GM23338 (cell line): ENCODE results near the gene PTH1R. TPM values are rescaled to one million over a fixed set of nuclear protein-coding genes. Genes with fewer than 3 reads are reported as not detected.

Source experiments
- ATAC-seq: fragments of 200-7000 bp; cut with Tn5 transposase; 3 replicates; pipeline ENCODE4 v1.9.1; 2020
- DNase-seq: peaks from one replicate; pipeline ENCODE4 v3.0.0-alpha.2; 2015; ENCODE audit warnings: low spot score
- H2AFZ ChIP-seq: fragments of 200-600 bp; sonication (generic); 2 replicates; pipeline ENCODE4 v1.8.0; 2016; ENCODE audit warnings: antibody characterized with exemption, mild to moderate bottlenecking, moderate library complexity
- H3F3A ChIP-seq: fragments of 200-600 bp; sonication (generic); replicated peaks from 2 replicates; pipeline ENCODE4 v1.8.0; 2017; ENCODE audit warnings: antibody characterized with exemption, mixed run types, low read depth
- H3K27ac ChIP-seq: fragments of 200-600 bp; sonication (generic); 2 replicates; pipeline ENCODE4 v1.6.1; 2016; ENCODE audit warnings: low read depth
- H3K27me3 ChIP-seq: fragments of 200-600 bp; sonication (generic); 2 replicates; pipeline ENCODE4 v1.8.0; 2016; ENCODE audit warnings: mild to moderate bottlenecking, mixed run types, moderate library complexity; ENCODE audit not compliant: insufficient read depth
- H3K36me3 ChIP-seq: fragments of 200-600 bp; sonication (generic); 2 replicates; pipeline ENCODE4 v1.8.0; 2016; ENCODE audit warnings: mild to moderate bottlenecking; ENCODE audit not compliant: insufficient read depth
- H3K4me1 ChIP-seq: fragments of 200-600 bp; sonication (generic); 2 replicates; pipeline ENCODE4 v1.8.0; 2016; ENCODE audit warnings: mild to moderate bottlenecking, moderate library complexity; ENCODE audit not compliant: insufficient read depth
- H3K4me2 ChIP-seq: fragments of 200-600 bp; sonication (generic); 2 replicates; pipeline ENCODE4 v1.7.1; 2017; ENCODE audit warnings: mixed run types
- H3K4me3 ChIP-seq: fragments of 200-600 bp; sonication (generic); 2 replicates; pipeline ENCODE4 v1.6.1; 2016; ENCODE audit warnings: mixed run types
- H3K79me2 ChIP-seq: fragments of 200-600 bp; sonication (generic); replicated peaks from 2 replicates; pipeline ENCODE4 v1.8.0; 2017; ENCODE audit warnings: mild to moderate bottlenecking; ENCODE audit not compliant: insufficient read depth
- H3K9me2 ChIP-seq: fragments of 200-600 bp; sonication (generic); 2 replicates; pipeline ENCODE4 v1.8.0; 2017; ENCODE audit not compliant: insufficient read depth
- H4K20me1 ChIP-seq: fragments of 200-600 bp; sonication (generic); replicated peaks from 2 replicates; pipeline ENCODE4 v1.8.0; 2017; ENCODE audit warnings: mild to moderate bottlenecking; ENCODE audit not compliant: insufficient read depth
- H3K27ac Mint-ChIP-seq: 2 replicates; pipeline ENCODE4 v1.8.0; 2020; ENCODE audit warnings: inconsistent platforms, mild to moderate bottlenecking, moderate library complexity, mixed read lengths
- H3K27me3 Mint-ChIP-seq: 3 replicates; pipeline ENCODE4 v1.8.0; 2022; ENCODE audit warnings: low read depth, mild to moderate bottlenecking, moderate library complexity, mixed read lengths, inconsistent platforms; ENCODE audit not compliant: insufficient read depth, poor library complexity
- H3K36me3 Mint-ChIP-seq: 3 replicates; pipeline ENCODE4 v1.8.0; 2021; ENCODE audit warnings: low read depth, mild to moderate bottlenecking, inconsistent platforms, moderate library complexity, mixed read lengths
- H3K4me1 Mint-ChIP-seq: 3 replicates; pipeline ENCODE4 v1.8.0; 2020; ENCODE audit warnings: mild to moderate bottlenecking, inconsistent platforms, mixed read lengths
- H3K4me3 Mint-ChIP-seq: 3 replicates; pipeline ENCODE4 v1.8.0; 2021; ENCODE audit warnings: moderate library complexity, mild to moderate bottlenecking, inconsistent platforms, mixed read lengths
- H3K9me3 Mint-ChIP-seq: 3 replicates; pipeline ENCODE4 v1.8.0; 2020; ENCODE audit warnings: moderate library complexity, mild to moderate bottlenecking, inconsistent platforms, mixed read lengths
- CREB1 ChIP-seq: fragments of 250-450 bp; sonication (Bioruptor Pico); IDR thresholded peaks from 2 replicates; pipeline ENCODE4 v1.5.0; 2020; ENCODE audit warnings: low read depth, mild to moderate bottlenecking, moderate library complexity
- EZH2 ChIP-seq: fragments of 200-600 bp; sonication (generic); IDR thresholded peaks from one replicate; pipeline ENCODE4 v1.8.0; 2017; ENCODE audit warnings: antibody characterized with exemption, mild to moderate bottlenecking, low read depth; ENCODE audit not compliant: unreplicated experiment
- EZH2phosphoT487 ChIP-seq: fragments of 200-600 bp; sonication (generic); IDR thresholded peaks from one replicate; pipeline ENCODE4 v1.8.1; 2018; ENCODE audit warnings: antibody characterized with exemption; ENCODE audit not compliant: unreplicated experiment
- JUNB ChIP-seq: IDR thresholded peaks from one replicate; pipeline ENCODE4 v1.6.1; 2016; ENCODE audit warnings: antibody characterized with exemption; ENCODE audit not compliant: unreplicated experiment
- NANOG ChIP-seq: IDR thresholded peaks from 2 replicates; pipeline ENCODE4 v1.6.1; 2016; ENCODE audit warnings: antibody characterized with exemption, borderline replicate concordance
- POLR2AphosphoS5 ChIP-seq: IDR thresholded peaks from 2 replicates; pipeline ENCODE4 v1.6.1; 2016; ENCODE audit warnings: antibody characterized with exemption, low read depth
- STAT1 ChIP-seq: IDR thresholded peaks from one replicate; pipeline ENCODE4 v1.6.1; 2016; ENCODE audit warnings: antibody characterized with exemption; ENCODE audit not compliant: unreplicated experiment
- ZNF114 ChIP-seq: fragments of 250-450 bp; sonication (Bioruptor Pico); IDR thresholded peaks from 2 replicates; pipeline ENCODE4 v1.5.0; 2020; ENCODE audit warnings: mild to moderate bottlenecking, moderate library complexity
- ZNF331 ChIP-seq: fragments of 250-450 bp; sonication (Bioruptor Pico); IDR thresholded peaks from 2 replicates; pipeline ENCODE4 v1.5.0; 2020; ENCODE audit warnings: low read depth, mild to moderate bottlenecking, moderate library complexity
- polyA plus RNA-seq: library from polyadenylated mRNA; unstranded; fragments of >200 nt; fragmentation: Nextera tagmentation; extraction: Ambion mirVana; gene quantifications from 2 replicates; pipeline ENCODE4 v1.2.1, GENCODE V29; 2016
- total RNA-seq: library from RNA; depleted of rRNA; stranded (reverse); fragments of >200 nt; shearing (Covaris generic); gene quantifications from 2 replicates; pipeline ENCODE4 v1.2.3, GENCODE V29; 2014
- TF ChIP-seq, protein P1 (sequence below): IDR thresholded peaks from one replicate; pipeline ENCODE4 v1.6.1; 2018; ENCODE audit warnings: antibody characterized with exemption; ENCODE audit not compliant: unreplicated experiment
- TF ChIP-seq, protein P2 (sequence below): fragments of 250-450 bp; sonication (Bioruptor Pico); IDR thresholded peaks from 2 replicates; pipeline ENCODE4 v1.5.0; 2020; ENCODE audit warnings: mild to moderate bottlenecking, moderate library complexity
- TF ChIP-seq, protein P3 (sequence below): IDR thresholded peaks from 2 replicates; pipeline ENCODE4 v1.6.1; 2016; ENCODE audit warnings: antibody characterized with exemption
- TF ChIP-seq, protein P4 (sequence below), 2 experiments: fragments of 200-600 bp in 1 of 2; sonication (generic) in 1 of 2; conservative IDR thresholded peaks; 2 replicates each; pipeline versions ENCODE4 v1.5.1 to v1.6.1; 2016 to 2017; ENCODE audit warnings: antibody characterized with exemption in 2 of 2, low read depth in 2 of 2, mild to moderate bottlenecking in 2 of 2, moderate library complexity in 1 of 2

PTH1R gene
- total and polyA plus RNA-seq, 2 experiments from 2014 or later: 1.3 to 1.9 TPM

DNA sequence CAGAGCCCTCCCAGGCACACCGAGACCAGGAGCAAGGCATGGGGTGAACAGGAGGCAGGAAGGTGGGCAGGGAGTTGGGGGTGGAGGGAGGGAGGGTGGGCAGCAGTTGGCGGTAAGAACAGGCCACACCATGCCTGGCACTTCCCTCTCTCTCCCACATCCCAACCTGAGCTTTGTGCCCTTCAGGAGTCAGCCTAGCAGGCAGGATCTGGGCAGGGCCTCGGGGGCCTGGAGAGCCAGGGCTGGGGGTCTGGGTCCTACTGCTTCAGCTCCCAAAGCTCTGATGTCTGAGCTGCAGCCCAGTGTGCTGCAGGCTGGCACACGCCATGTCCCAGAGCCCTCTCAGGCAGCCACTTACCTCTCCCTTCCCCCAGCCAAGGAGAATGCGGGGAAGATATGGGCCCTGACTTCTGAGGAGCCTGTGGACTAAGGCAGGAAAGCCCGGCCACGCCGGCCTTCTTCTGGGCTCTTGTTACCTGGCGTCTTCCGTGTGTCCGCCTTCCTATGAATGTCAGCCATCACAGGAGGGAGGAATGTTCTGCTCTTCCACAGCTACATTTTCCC lies 11.4 kb upstream of the PTH1R start:
- H3K4me3 Mint-ChIP-seq: no peak overlapping the region
- no peak overlapping the region for H3K27ac Mint-ChIP-seq
- ATAC-seq: no peak

More for the DNA sequence above, 11.4 kb upstream of the PTH1R start:
- Histone ChIP-seq H3K79me2 (no peaks in the 10 kb centered on the region), H3K4me3 (no peak overlapping the region), H4K20me1 (no peaks in the 10 kb centered on the region), H2AFZ (no peak overlapping the region), H3F3A (no peaks in the 10 kb centered on the region), H3K9me2 (no peaks in the 10 kb centered on the region), H3K4me1 (no peaks in the 10 kb centered on the region), H3K4me2 (no peak overlapping the region), H3K27me3 (no peaks in the 10 kb centered on the region), H3K27ac (no peak overlapping the region), H3K36me3 (no peaks in the 10 kb centered on the region)
- H3K27me3 Mint-ChIP-seq: peaks cover 14% of the 10 kb centered on the region
- no peak for TF ChIP-seq EZH2phosphoT487
- TF ChIP-seq, protein P1, sequence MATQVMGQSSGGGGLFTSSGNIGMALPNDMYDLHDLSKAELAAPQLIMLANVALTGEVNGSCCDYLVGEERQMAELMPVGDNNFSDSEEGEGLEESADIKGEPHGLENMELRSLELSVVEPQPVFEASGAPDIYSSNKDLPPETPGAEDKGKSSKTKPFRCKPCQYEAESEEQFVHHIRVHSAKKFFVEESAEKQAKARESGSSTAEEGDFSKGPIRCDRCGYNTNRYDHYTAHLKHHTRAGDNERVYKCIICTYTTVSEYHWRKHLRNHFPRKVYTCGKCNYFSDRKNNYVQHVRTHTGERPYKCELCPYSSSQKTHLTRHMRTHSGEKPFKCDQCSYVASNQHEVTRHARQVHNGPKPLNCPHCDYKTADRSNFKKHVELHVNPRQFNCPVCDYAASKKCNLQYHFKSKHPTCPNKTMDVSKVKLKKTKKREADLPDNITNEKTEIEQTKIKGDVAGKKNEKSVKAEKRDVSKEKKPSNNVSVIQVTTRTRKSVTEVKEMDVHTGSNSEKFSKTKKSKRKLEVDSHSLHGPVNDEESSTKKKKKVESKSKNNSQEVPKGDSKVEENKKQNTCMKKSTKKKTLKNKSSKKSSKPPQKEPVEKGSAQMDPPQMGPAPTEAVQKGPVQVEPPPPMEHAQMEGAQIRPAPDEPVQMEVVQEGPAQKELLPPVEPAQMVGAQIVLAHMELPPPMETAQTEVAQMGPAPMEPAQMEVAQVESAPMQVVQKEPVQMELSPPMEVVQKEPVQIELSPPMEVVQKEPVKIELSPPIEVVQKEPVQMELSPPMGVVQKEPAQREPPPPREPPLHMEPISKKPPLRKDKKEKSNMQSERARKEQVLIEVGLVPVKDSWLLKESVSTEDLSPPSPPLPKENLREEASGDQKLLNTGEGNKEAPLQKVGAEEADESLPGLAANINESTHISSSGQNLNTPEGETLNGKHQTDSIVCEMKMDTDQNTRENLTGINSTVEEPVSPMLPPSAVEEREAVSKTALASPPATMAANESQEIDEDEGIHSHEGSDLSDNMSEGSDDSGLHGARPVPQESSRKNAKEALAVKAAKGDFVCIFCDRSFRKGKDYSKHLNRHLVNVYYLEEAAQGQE: no peak
- no peak for TF ChIP-seq STAT1
- TF ChIP-seq, protein P2, sequence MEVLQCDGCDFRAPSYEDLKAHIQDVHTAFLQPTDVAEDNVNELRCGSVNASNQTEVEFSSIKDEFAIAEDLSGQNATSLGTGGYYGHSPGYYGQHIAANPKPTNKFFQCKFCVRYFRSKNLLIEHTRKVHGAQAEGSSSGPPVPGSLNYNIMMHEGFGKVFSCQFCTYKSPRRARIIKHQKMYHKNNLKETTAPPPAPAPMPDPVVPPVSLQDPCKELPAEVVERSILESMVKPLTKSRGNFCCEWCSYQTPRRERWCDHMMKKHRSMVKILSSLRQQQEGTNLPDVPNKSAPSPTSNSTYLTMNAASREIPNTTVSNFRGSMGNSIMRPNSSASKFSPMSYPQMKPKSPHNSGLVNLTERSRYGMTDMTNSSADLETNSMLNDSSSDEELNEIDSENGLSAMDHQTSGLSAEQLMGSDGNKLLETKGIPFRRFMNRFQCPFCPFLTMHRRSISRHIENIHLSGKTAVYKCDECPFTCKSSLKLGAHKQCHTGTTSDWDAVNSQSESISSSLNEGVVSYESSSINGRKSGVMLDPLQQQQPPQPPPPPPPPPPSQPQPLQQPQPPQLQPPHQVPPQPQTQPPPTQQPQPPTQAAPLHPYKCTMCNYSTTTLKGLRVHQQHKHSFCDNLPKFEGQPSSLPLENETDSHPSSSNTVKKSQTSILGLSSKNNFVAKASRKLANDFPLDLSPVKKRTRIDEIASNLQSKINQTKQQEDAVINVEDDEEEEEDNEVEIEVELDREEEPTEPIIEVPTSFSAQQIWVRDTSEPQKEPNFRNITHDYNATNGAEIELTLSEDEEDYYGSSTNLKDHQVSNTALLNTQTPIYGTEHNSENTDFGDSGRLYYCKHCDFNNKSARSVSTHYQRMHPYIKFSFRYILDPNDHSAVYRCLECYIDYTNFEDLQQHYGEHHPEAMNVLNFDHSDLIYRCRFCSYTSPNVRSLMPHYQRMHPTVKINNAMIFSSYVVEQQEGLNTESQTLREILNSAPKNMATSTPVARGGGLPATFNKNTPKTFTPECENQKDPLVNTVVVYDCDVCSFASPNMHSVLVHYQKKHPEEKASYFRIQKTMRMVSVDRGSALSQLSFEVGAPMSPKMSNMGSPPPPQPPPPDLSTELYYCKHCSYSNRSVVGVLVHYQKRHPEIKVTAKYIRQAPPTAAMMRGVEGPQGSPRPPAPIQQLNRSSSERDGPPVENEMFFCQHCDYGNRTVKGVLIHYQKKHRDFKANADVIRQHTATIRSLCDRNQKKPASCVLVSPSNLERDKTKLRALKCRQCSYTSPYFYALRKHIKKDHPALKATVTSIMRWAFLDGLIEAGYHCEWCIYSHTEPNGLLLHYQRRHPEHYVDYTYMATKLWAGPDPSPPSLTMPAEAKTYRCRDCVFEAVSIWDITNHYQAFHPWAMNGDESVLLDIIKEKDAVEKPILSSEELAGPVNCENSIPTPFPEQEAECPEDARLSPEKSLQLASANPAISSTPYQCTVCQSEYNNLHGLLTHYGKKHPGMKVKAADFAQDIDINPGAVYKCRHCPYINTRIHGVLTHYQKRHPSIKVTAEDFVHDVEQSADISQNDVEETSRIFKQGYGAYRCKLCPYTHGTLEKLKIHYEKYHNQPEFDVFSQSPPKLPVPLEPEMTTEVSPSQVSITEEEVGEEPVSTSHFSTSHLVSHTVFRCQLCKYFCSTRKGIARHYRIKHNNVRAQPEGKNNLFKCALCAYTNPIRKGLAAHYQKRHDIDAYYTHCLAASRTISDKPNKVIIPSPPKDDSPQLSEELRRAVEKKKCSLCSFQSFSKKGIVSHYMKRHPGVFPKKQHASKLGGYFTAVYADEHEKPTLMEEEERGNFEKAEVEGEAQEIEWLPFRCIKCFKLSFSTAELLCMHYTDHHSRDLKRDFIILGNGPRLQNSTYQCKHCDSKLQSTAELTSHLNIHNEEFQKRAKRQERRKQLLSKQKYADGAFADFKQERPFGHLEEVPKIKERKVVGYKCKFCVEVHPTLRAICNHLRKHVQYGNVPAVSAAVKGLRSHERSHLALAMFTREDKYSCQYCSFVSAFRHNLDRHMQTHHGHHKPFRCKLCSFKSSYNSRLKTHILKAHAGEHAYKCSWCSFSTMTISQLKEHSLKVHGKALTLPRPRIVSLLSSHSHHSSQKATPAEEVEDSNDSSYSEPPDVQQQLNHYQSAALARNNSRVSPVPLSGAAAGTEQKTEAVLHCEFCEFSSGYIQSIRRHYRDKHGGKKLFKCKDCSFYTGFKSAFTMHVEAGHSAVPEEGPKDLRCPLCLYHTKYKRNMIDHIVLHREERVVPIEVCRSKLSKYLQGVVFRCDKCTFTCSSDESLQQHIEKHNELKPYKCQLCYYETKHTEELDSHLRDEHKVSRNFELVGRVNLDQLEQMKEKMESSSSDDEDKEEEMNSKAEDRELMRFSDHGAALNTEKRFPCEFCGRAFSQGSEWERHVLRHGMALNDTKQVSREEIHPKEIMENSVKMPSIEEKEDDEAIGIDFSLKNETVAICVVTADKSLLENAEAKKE: no peak
- no peak for TF ChIP-seq JUNB
- TF ChIP-seq ZNF331 (CRISPR knock-in tag): no peak
- no peak for TF ChIP-seq EZH2
- TF ChIP-seq, protein P3, sequence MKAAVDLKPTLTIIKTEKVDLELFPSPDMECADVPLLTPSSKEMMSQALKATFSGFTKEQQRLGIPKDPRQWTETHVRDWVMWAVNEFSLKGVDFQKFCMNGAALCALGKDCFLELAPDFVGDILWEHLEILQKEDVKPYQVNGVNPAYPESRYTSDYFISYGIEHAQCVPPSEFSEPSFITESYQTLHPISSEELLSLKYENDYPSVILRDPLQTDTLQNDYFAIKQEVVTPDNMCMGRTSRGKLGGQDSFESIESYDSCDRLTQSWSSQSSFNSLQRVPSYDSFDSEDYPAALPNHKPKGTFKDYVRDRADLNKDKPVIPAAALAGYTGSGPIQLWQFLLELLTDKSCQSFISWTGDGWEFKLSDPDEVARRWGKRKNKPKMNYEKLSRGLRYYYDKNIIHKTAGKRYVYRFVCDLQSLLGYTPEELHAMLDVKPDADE: no peak
- TF ChIP-seq NANOG: no peak
- TF ChIP-seq ZNF114 (CRISPR knock-in tag): no peak
- no peak for TF ChIP-seq POLR2AphosphoS5
- TF ChIP-seq CREB1 (CRISPR knock-in tag): no peak
- TF ChIP-seq, protein P4, sequence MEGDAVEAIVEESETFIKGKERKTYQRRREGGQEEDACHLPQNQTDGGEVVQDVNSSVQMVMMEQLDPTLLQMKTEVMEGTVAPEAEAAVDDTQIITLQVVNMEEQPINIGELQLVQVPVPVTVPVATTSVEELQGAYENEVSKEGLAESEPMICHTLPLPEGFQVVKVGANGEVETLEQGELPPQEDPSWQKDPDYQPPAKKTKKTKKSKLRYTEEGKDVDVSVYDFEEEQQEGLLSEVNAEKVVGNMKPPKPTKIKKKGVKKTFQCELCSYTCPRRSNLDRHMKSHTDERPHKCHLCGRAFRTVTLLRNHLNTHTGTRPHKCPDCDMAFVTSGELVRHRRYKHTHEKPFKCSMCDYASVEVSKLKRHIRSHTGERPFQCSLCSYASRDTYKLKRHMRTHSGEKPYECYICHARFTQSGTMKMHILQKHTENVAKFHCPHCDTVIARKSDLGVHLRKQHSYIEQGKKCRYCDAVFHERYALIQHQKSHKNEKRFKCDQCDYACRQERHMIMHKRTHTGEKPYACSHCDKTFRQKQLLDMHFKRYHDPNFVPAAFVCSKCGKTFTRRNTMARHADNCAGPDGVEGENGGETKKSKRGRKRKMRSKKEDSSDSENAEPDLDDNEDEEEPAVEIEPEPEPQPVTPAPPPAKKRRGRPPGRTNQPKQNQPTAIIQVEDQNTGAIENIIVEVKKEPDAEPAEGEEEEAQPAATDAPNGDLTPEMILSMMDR (conservative IDR thresholded peaks at IDR 0.05; ENCODE audit: low read depth in 2 of 2): no peak
- peaks cover 7% of the 10 kb centered on the region for H3K4me1 Mint-ChIP-seq
- no peaks in the 10 kb centered on the region for H3K36me3 Mint-ChIP-seq
- H3K9me3 Mint-ChIP-seq: no peaks in the 10 kb centered on the region
- no peak for DNase-seq
